Psoas muscle (tissue), 8 donors: ENCODE measurements around the gene PPARD. TPM values are rescaled to one million over a fixed set of nuclear protein-coding genes. Genes with fewer than 3 reads are reported as not detected.

Experiments used
- ATAC-seq, 4 donors: fragments of 200-7000 bp; cut with Tn5 transposase; one replicate each; pipeline ENCODE4 v1.9.1; 2020; ENCODE audit warnings: moderate library complexity in 3 of 4, mild to moderate bottlenecking in 2 of 4
- DNase-seq, 2 donors: peaks; one replicate each; pipeline ENCODE4 v3.0.0-alpha.2; 2020
- H3K27ac ChIP-seq: fragments of 200-600 bp; one replicate; pipeline ENCODE4 v1.8.0; 2022
- H3K27me3 ChIP-seq, 3 donors: fragments of 200-600 bp in 1 of 3; one replicate each; pipeline versions ENCODE4 v1.6.1 to v1.8.0; 2013 to 2022; ENCODE audit warnings: low read length in 2 of 3, mild to moderate bottlenecking in 2 of 3, moderate library complexity in 1 of 3; ENCODE audit not compliant: insufficient read depth in 3 of 3
- H3K36me3 ChIP-seq, 2 donors: fragments of 200-600 bp in 1 of 2; one replicate each; pipeline versions ENCODE4 v1.6.1 to v1.8.0; 2013 to 2022; ENCODE audit warnings: low read depth in 1 of 2, mild to moderate bottlenecking in 1 of 2, moderate library complexity in 1 of 2; ENCODE audit not compliant: insufficient read depth in 1 of 2
- H3K4me1 ChIP-seq: fragments of 200-600 bp; one replicate; pipeline ENCODE4 v1.8.0; 2022
- H3K4me3 ChIP-seq: fragments of 200-600 bp; one replicate; pipeline ENCODE4 v1.8.0; 2022; ENCODE audit warnings: mild to moderate bottlenecking
- H3K9me3 ChIP-seq: fragments of 200-600 bp; one replicate; pipeline ENCODE4 v1.8.0; 2022
- WGBS, 3 donors: extraction: QIAGEN DNeasy Blood & Tissue Kit; methylation state at CpG; one replicate each; pipeline versions ENCODE4 v1.1.6 to v1.1.7; 2013; 5-methylcytosine and 5-hydroxymethylcytosine counted together
- intact Hi-C, 2 donors: fragments of 100-400 bp; cut with DNase I; formaldehyde crosslinking; loops; one replicate each; pipeline versions ENCODE4 v1.11.0 to v1.14.2; 2022
- polyA plus RNA-seq, 3 donors: library from polyadenylated mRNA; stranded (reverse); fragments of 200-250 nt; gene quantifications; one replicate each; pipeline ENCODE4 v1.2.3, GENCODE V29; 2013
- total RNA-seq, 4 donors: library from RNA; stranded (reverse); fragmentation: NEBNext Ultra II Directional in 2 of 4; extraction: Animal tissue kit (Norgen Biotek cat#: 25700) in 2 of 4; gene quantifications; one replicate each; pipeline versions ENCODE4 v1.2.1 to v1.2.4, GENCODE V29; 2021 to 2023
- TF ChIP-seq, protein P1 (sequence below): fragments of 200-600 bp; IDR thresholded peaks from one replicate; pipeline ENCODE4 v1.8.0; 2022; ENCODE audit warnings: antibody characterized with exemption
- donor health status: healthy with polysubstance abuse.
- donor health status: DM: no; HTN: no; CAD: no; lungs with moderate emphysema.
- donor health status: Bipolar disorder and iron deficiency.
- donor health status: healthy.
- donor health status: DM: yes; HTN: yes; CAD: no.
- donor health status: DM: no; HTN: no; CAD: no.
- donor health status: DM: no; HTN: no; CAD: no.
- donor health status: DM: yes; HTN: yes; CAD: no.

PPARD gene
- total and polyA plus RNA-seq, 7 donors, result 13.5 to 187 (median 37.2) TPM

GRCh38 chr6:35360349-35361138 lies 18.2 kb downstream of the PPARD start:
- H3K27ac ChIP-seq, result peak overlapping the region; percentile 87
- H3K36me3 ChIP-seq, result peaks cover 5 to 15% of the 10 kb centered on the region in 2 donors
- DNase-seq (peak; percentile 62 to 85), ATAC-seq (peak; percentile 73 to 81 (median 76))
- H3K9me3 ChIP-seq, result no peaks in the 10 kb centered on the region
- 20 to 25% (median 24%) methylated on average over 8 of the region's 8 CpGs for WGBS, 3 donors
- TF ChIP-seq, protein P1, sequence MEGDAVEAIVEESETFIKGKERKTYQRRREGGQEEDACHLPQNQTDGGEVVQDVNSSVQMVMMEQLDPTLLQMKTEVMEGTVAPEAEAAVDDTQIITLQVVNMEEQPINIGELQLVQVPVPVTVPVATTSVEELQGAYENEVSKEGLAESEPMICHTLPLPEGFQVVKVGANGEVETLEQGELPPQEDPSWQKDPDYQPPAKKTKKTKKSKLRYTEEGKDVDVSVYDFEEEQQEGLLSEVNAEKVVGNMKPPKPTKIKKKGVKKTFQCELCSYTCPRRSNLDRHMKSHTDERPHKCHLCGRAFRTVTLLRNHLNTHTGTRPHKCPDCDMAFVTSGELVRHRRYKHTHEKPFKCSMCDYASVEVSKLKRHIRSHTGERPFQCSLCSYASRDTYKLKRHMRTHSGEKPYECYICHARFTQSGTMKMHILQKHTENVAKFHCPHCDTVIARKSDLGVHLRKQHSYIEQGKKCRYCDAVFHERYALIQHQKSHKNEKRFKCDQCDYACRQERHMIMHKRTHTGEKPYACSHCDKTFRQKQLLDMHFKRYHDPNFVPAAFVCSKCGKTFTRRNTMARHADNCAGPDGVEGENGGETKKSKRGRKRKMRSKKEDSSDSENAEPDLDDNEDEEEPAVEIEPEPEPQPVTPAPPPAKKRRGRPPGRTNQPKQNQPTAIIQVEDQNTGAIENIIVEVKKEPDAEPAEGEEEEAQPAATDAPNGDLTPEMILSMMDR, result no peak
- H3K27me3 ChIP-seq, result no peaks in the 10 kb centered on the region
- intact Hi-C loops, result no loop called here
- peaks cover 85% of the 10 kb centered on the region for H3K4me1 ChIP-seq
- H3K4me3 ChIP-seq, result no peak overlapping the region

DNA sequence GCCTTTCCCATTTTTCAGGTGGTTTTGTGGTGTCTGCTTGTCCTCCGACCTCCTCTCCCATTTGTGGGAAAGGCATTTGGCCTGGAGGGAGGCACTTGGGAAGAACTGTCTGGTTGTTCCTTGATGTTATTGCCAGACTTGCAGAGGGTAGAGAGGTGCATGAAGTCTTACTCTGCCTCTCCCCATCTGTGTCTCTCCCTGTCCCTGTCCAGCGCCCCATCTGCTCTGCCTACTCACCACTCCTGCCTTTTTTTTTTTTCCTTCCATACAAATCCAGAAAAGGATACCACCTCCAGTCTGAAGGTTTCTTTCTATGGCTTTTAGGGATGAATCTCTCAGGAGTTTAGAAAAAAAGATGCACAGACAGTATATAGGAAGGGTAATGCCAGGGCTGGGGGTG lies 19.8 kb downstream of the PPARD start:
- H3K4me1 ChIP-seq, result peaks cover 84% of the 10 kb centered on the region
- H3K9me3 ChIP-seq, result no peaks in the 10 kb centered on the region
- TF ChIP-seq, protein P1, result no peak
- peaks cover 2 to 5% of the 10 kb centered on the region in 2 donors for H3K36me3 ChIP-seq
- H3K27ac ChIP-seq, result peak overlapping the region; percentile 87
- no peaks in the 10 kb centered on the region for H3K27me3 ChIP-seq
- WGBS, 3 donors, result 90 to 100% (median 91%) methylated on average over 2 of the region's 2 CpGs
- DNase-seq, result no peak
- H3K4me3 ChIP-seq, result no peak overlapping the region
- ATAC-seq, result no peak
- intact Hi-C loops, result no loop called here

GRCh38 chr6:35363293-35363750 lies 21.0 kb downstream of the PPARD start:
- 27 to 41% (median 34%) methylated on average over 10 of the region's 10 CpGs for WGBS, 3 donors
- H3K36me3 ChIP-seq, result peaks cover 0 to 1% of the 10 kb centered on the region in 2 donors
- H3K27ac ChIP-seq, result peak overlapping the region; percentile 87
- ATAC-seq, result peak; percentile 68 to 84 (median 73)
- no peaks in the 10 kb centered on the region for H3K27me3 ChIP-seq
- H3K9me3 ChIP-seq, result no peaks in the 10 kb centered on the region
- intact Hi-C loops, result no loop called here
- H3K4me3 ChIP-seq, result no peak overlapping the region
- peak; percentile 59 to 78 for DNase-seq
- peaks cover 81% of the 10 kb centered on the region for H3K4me1 ChIP-seq
- TF ChIP-seq, protein P1, result no peak

GRCh38 chr6:35365594-35366203 lies 23.3 kb downstream of the PPARD start:
- Histone ChIP-seq H3K4me3 (no peak overlapping the region), H3K9me3 (no peaks in the 10 kb centered on the region), H3K36me3 (no peaks in the 10 kb centered on the region), H3K27me3 (no peaks in the 10 kb centered on the region), H3K27ac (peak overlapping the region; percentile 83), H3K4me1 (peaks cover 78% of the 10 kb centered on the region)
- WGBS, 3 donors, result 60 to 80% (median 66%) methylated on average over 6 of the region's 6 CpGs
- DNase-seq (no peak), ATAC-seq (no peak)
- TF ChIP-seq, protein P1, result no peak
- intact Hi-C loops, result no loop called here
